ENCODE data around the gene HECW1. TPM values are rescaled to one million over a fixed set of nuclear protein-coding genes. Genes with fewer than 3 reads are reported as not detected.

The HECW1 gene
- total and polyA plus RNA-seq, 2 of the 8 experiments (the other 6 are each of a cell fraction or from before 2014, with no cell fraction given): 2.9 to 12.7 TPM

DNA sequence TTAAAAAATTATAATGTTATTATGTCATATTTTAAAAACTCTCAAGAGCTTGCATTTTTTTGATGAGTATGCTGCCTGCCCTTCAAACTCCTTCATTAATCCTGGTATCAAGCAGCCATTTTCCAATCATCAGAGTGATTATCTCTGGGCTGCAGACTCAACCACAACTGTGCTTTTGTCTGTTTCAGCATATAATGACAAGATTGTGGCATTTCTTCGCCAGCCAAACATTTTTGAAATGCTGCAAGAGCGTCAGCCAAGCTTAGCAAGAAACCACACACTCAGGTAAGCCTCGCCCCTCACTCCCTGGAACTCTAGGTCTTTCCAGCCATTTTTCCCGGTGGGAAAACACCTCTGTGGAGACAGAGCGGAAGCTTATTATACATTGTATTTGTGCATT, 380.4 kb downstream of the HECW1 start (continued):
- TF ChIP-seq, protein P1, sequence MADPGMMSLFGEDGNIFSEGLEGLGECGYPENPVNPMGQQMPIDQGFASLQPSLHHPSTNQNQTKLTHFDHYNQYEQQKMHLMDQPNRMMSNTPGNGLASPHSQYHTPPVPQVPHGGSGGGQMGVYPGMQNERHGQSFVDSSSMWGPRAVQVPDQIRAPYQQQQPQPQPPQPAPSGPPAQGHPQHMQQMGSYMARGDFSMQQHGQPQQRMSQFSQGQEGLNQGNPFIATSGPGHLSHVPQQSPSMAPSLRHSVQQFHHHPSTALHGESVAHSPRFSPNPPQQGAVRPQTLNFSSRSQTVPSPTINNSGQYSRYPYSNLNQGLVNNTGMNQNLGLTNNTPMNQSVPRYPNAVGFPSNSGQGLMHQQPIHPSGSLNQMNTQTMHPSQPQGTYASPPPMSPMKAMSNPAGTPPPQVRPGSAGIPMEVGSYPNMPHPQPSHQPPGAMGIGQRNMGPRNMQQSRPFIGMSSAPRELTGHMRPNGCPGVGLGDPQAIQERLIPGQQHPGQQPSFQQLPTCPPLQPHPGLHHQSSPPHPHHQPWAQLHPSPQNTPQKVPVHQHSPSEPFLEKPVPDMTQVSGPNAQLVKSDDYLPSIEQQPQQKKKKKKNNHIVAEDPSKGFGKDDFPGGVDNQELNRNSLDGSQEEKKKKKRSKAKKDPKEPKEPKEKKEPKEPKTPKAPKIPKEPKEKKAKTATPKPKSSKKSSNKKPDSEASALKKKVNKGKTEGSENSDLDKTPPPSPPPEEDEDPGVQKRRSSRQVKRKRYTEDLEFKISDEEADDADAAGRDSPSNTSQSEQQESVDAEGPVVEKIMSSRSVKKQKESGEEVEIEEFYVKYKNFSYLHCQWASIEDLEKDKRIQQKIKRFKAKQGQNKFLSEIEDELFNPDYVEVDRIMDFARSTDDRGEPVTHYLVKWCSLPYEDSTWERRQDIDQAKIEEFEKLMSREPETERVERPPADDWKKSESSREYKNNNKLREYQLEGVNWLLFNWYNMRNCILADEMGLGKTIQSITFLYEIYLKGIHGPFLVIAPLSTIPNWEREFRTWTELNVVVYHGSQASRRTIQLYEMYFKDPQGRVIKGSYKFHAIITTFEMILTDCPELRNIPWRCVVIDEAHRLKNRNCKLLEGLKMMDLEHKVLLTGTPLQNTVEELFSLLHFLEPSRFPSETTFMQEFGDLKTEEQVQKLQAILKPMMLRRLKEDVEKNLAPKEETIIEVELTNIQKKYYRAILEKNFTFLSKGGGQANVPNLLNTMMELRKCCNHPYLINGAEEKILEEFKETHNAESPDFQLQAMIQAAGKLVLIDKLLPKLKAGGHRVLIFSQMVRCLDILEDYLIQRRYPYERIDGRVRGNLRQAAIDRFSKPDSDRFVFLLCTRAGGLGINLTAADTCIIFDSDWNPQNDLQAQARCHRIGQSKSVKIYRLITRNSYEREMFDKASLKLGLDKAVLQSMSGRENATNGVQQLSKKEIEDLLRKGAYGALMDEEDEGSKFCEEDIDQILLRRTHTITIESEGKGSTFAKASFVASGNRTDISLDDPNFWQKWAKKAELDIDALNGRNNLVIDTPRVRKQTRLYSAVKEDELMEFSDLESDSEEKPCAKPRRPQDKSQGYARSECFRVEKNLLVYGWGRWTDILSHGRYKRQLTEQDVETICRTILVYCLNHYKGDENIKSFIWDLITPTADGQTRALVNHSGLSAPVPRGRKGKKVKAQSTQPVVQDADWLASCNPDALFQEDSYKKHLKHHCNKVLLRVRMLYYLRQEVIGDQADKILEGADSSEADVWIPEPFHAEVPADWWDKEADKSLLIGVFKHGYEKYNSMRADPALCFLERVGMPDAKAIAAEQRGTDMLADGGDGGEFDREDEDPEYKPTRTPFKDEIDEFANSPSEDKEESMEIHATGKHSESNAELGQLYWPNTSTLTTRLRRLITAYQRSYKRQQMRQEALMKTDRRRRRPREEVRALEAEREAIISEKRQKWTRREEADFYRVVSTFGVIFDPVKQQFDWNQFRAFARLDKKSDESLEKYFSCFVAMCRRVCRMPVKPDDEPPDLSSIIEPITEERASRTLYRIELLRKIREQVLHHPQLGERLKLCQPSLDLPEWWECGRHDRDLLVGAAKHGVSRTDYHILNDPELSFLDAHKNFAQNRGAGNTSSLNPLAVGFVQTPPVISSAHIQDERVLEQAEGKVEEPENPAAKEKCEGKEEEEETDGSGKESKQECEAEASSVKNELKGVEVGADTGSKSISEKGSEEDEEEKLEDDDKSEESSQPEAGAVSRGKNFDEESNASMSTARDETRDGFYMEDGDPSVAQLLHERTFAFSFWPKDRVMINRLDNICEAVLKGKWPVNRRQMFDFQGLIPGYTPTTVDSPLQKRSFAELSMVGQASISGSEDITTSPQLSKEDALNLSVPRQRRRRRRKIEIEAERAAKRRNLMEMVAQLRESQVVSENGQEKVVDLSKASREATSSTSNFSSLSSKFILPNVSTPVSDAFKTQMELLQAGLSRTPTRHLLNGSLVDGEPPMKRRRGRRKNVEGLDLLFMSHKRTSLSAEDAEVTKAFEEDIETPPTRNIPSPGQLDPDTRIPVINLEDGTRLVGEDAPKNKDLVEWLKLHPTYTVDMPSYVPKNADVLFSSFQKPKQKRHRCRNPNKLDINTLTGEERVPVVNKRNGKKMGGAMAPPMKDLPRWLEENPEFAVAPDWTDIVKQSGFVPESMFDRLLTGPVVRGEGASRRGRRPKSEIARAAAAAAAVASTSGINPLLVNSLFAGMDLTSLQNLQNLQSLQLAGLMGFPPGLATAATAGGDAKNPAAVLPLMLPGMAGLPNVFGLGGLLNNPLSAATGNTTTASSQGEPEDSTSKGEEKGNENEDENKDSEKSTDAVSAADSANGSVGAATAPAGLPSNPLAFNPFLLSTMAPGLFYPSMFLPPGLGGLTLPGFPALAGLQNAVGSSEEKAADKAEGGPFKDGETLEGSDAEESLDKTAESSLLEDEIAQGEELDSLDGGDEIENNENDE (IDR thresholded peaks at IDR 0.05; ENCODE audit: insufficient replicate concordance, low read length): no peak

All from H1 (cell line).